Cardiac fibroblast (primary cell): ENCODE results near the gene UBR3.

Experiments
- DNase-seq, 2 donors: peaks; one replicate each; pipeline versions ENCODE4 v3.0.0 to v3.0.0-alpha.2; 2010; ENCODE audit warnings: low read depth in 2 of 2
- H3K4me3 ChIP-seq, 2 donors: replicated peaks in 1 of 2; 1 replicate in 1 of 2; 2 replicates in 1 of 2; pipeline ENCODE4 v1.5.1; 2011; ENCODE audit warnings: low read depth in 2 of 2, low read length in 2 of 2, mild to moderate bottlenecking in 2 of 2, moderate library complexity in 1 of 2
- CTCF ChIP-seq: IDR thresholded peaks from one replicate; pipeline ENCODE4 v1.5.1; 2011; ENCODE audit warnings: low read depth, mild to moderate bottlenecking, low read length, inconsistent platforms

The UBR3 gene

GRCh38 chr2:169997140-169997887 is 170.1 kb downstream of the UBR3 start:
- no peak for TF ChIP-seq CTCF
- DNase-seq: no peak

GRCh38 chr2:169999054-169999453 is 171.8 kb downstream of the UBR3 start:
- TF ChIP-seq CTCF: no peak
- no peak overlapping the region for H3K4me3 ChIP-seq
- DNase-seq: no peak

More at GRCh38 chr2:169997140-169997887, 170.1 kb downstream of the UBR3 start:
- no peak overlapping the region for H3K4me3 ChIP-seq

- H3K4me3 ChIP-seq: no peak overlapping the region
- no peak for DNase-seq
- TF ChIP-seq CTCF: no peak
Measured at GRCh38 chr2:170002096-170002495, 174.8 kb downstream of the UBR3 start.

GRCh38 chr2:170005702-170006101 is 178.4 kb downstream of the UBR3 start:
- H3K4me3 ChIP-seq: no peak overlapping the region
- no peak for DNase-seq
- TF ChIP-seq CTCF: no peak

GRCh38 chr2:170006587-170007325 is 179.5 kb downstream of the UBR3 start:
- DNase-seq: peak; percentile 43 to 47
- TF ChIP-seq CTCF: no peak

GRCh38 chr2:170009209-170009608 is 182.0 kb downstream of the UBR3 start:
- no peak for TF ChIP-seq CTCF
- no peak overlapping the region for H3K4me3 ChIP-seq
- DNase-seq: no peak

More at GRCh38 chr2:170006587-170007325, 179.5 kb downstream of the UBR3 start:
- no peak overlapping the region for H3K4me3 ChIP-seq
